ENCODE measurements around the gene NOXO1. TPM values are rescaled to one million over a fixed set of nuclear protein-coding genes. Genes with fewer than 3 reads are reported as not detected.

The NOXO1 gene
- polyA plus RNA-seq, 1 donor from 2014 or later, result 8.5 TPM

GRCh38 chr16:1992704-1993317 is 11.5 kb upstream of the NOXO1 start:
- no peak overlapping the region for H2AFZ ChIP-seq (ENCODE audit: low read depth, low read length)

GRCh38 chr16:1991948-1992703 is 10.9 kb upstream of the NOXO1 start:
- Histone ChIP-seq H3K27ac (ENCODE audit: low read length) (no peak overlapping the region), H3K9me3 (ENCODE audit: low read length) (no peaks in the 10 kb centered on the region), H3K9me2 (ENCODE audit: insufficient read depth, low read length) (no peaks in the 10 kb centered on the region), H2AFZ (ENCODE audit: low read depth, low read length) (no peak overlapping the region), H3F3A (ENCODE audit: insufficient read depth, low read length, poor library complexity, severe bottlenecking) (no peaks in the 10 kb centered on the region), H4K20me1 (ENCODE audit: insufficient read depth) (no peaks in the 10 kb centered on the region), H3K9ac (ENCODE audit: low read length) (no peak overlapping the region), H3K4me3 (ENCODE audit: low read length) (peak overlapping the region; percentile 88), H3K27me3 (ENCODE audit: insufficient read depth, low read depth, low read length) (peaks cover 21% of the 10 kb centered on the region), H3K36me3 (ENCODE audit: insufficient read depth, low read length) (no peaks in the 10 kb centered on the region), H3K4me2 (ENCODE audit: low read length) (no peak overlapping the region), H3K79me2 (replicated peaks; ENCODE audit: insufficient read depth, low read length) (no peaks in the 10 kb centered on the region)
- TF ChIP-seq TAF1 (IDR thresholded peaks at IDR 0.05; ENCODE audit: low read depth), result no peak
- no peak for TF ChIP-seq MXI1 (conservative IDR thresholded peaks at IDR 0.05; ENCODE audit: poor library complexity, severe bottlenecking)
- TF ChIP-seq EP300 (conservative IDR thresholded peaks at IDR 0.05; ENCODE audit: poor library complexity, severe bottlenecking), result no peak
- TF ChIP-seq, protein P1, sequence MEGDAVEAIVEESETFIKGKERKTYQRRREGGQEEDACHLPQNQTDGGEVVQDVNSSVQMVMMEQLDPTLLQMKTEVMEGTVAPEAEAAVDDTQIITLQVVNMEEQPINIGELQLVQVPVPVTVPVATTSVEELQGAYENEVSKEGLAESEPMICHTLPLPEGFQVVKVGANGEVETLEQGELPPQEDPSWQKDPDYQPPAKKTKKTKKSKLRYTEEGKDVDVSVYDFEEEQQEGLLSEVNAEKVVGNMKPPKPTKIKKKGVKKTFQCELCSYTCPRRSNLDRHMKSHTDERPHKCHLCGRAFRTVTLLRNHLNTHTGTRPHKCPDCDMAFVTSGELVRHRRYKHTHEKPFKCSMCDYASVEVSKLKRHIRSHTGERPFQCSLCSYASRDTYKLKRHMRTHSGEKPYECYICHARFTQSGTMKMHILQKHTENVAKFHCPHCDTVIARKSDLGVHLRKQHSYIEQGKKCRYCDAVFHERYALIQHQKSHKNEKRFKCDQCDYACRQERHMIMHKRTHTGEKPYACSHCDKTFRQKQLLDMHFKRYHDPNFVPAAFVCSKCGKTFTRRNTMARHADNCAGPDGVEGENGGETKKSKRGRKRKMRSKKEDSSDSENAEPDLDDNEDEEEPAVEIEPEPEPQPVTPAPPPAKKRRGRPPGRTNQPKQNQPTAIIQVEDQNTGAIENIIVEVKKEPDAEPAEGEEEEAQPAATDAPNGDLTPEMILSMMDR (IDR thresholded peaks at IDR 0.05; ENCODE audit: poor library complexity, severe bottlenecking), result peak; percentile 10

More at GRCh38 chr16:1992704-1993317, 11.5 kb upstream of the NOXO1 start:
- Histone ChIP-seq H4K20me1 (ENCODE audit: insufficient read depth) (no peaks in the 10 kb centered on the region), H3K79me2 (replicated peaks; ENCODE audit: insufficient read depth, low read length) (no peaks in the 10 kb centered on the region), H3K36me3 (ENCODE audit: insufficient read depth, low read length) (no peaks in the 10 kb centered on the region), H3K4me3 (ENCODE audit: low read length) (peak overlapping the region; percentile 31), H3K9me3 (ENCODE audit: low read length) (no peaks in the 10 kb centered on the region), H3F3A (ENCODE audit: insufficient read depth, low read length, poor library complexity, severe bottlenecking) (no peaks in the 10 kb centered on the region), H3K27me3 (ENCODE audit: insufficient read depth, low read depth, low read length) (peaks cover 21% of the 10 kb centered on the region), H3K4me2 (ENCODE audit: low read length) (no peak overlapping the region), H3K27ac (ENCODE audit: low read length) (no peak overlapping the region), H3K9ac (ENCODE audit: low read length) (no peak overlapping the region), H3K9me2 (ENCODE audit: insufficient read depth, low read length) (no peaks in the 10 kb centered on the region)
- TF ChIP-seq, protein P1 (IDR thresholded peaks at IDR 0.05; ENCODE audit: poor library complexity, severe bottlenecking), result no peak
- TF ChIP-seq TAF1 (IDR thresholded peaks at IDR 0.05; ENCODE audit: low read depth) (no peak), EZH2 (IDR thresholded peaks at IDR 0.05; ENCODE audit: borderline replicate concordance, insufficient read depth, low read length, poor library complexity, severe bottlenecking) (no peak), POLR2AphosphoS5 (IDR thresholded peaks at IDR 0.05) (no peak), MXI1 (conservative IDR thresholded peaks at IDR 0.05; ENCODE audit: poor library complexity, severe bottlenecking) (no peak), SMC3 (conservative IDR thresholded peaks at IDR 0.05; ENCODE audit: poor library complexity) (no peak), EP300 (conservative IDR thresholded peaks at IDR 0.05; ENCODE audit: poor library complexity, severe bottlenecking) (no peak), REST (IDR thresholded peaks at IDR 0.05; ENCODE audit: borderline replicate concordance) (no peak), RAD21 (conservative IDR thresholded peaks at IDR 0.05) (no peak)

All from neural cell (in vitro differentiated cells).